Activated gamma-delta T cell treated with anti-CD3 and anti-CD28 coated beads, Interleukin-2, amount 50 U/mL, for 16 hours (primary cell): Measurements from ENCODE around the gene PPIG.
"Not testable (repeated sequence)": the region's sequence is repeated elsewhere in the genome, so short reads cannot be mapped to it uniquely, and the experiment has no call there.

Source experiments
- DNase-seq: peaks from one replicate; pipeline ENCODE4 v3.0.0-alpha.2; 2020; ENCODE audit warnings: low read depth

Gene PPIG

DNA sequence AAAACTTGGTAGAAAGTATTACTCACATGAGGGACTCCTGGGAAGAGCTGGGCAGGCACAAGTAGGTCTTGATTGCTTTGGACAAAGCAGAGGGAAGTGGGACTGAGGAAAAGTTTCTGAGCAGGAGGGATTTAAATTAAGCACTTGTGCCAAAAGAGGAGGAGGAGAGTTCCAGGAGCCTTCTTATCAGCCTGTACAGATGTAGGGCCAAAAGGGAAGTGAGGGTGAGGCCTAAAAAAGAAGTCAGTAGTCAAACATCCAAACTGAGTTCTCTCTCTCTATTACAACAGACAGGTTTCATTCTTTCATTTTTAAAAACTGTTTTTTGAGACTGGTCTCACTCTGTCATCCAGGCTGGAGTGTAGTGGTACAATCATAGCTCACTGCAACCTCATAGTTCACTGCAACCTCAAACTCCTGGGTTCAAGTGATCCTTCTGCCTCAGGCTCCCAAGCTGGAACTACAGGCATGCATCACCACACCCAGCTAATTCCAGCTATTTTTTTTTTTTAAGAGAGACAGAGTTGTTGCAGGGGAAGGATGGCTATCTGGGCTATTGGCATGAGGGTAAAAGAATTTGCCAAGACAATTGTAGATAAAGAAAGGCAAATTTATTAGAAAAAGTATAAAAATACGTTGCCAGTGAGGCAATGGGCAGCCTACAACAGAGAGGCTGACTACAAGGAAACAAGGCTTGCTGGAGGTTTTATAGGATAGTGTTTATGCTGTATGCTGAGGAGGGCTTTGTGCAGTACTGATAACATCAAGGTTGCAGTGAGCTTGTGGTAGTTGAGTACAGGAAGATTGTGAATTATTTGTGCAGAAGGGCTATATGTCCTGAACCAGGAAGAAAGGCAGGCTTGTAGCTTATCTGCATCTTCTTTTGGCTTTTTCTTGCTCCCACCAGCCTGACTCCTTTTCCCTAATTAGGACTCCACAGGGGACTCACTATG is 81.1 kb downstream of the PPIG start:
- no peak for DNase-seq

DNA sequence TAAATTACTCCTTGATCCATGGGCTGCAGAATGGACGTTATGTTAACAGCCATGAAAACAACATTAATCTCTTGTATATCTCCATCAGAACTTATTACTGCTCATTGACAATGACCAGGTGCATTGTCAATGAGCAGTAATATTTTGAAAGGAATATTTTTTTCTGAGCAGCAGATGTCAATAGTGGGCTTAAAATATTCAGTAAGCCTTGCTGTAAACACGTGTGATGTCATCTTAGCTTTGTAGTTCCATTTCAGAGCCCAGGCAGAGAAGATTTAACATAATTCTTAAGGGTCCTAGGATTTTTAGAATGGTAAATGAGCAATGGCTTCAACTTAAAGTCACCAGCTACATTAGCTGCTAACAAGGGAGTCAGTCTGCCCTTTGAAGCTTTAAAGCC is 83.4 kb downstream of the PPIG start:
- no peak for DNase-seq

GRCh38 chr2:169670215-169670651 is 86.1 kb downstream of the PPIG start:
- DNase-seq: no peak

GRCh38 chr2:169670937-169671336 is 86.8 kb downstream of the PPIG start:
- DNase-seq: no peak

DNA sequence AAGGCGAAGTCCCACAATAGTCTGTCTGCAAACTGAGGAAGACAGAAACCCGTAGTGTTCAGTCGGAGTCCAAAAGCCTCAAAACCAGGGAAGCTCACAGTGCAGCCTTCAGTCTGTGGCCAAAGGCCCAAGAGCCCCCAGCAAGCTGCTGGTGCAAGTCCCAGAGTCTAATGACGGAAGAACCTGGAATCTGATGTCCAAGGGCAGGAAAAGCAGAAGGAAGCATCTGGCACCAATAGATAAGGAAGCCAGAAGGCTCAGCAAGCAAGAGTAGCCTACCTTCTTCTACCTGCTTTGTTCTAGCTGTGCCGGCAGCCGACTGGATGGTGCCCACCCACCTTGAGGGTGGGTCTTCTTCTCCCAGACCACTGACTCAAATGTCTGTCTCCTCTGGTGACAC is 88.3 kb downstream of the PPIG start:
- DNase-seq: no peak

GRCh38 chr2:169673106-169673505 is 89.0 kb downstream of the PPIG start:
- no peak for DNase-seq

- DNase-seq: no peak
Measured at GRCh38 chr2:169673921-169674320, 89.8 kb downstream of the PPIG start.

DNA sequence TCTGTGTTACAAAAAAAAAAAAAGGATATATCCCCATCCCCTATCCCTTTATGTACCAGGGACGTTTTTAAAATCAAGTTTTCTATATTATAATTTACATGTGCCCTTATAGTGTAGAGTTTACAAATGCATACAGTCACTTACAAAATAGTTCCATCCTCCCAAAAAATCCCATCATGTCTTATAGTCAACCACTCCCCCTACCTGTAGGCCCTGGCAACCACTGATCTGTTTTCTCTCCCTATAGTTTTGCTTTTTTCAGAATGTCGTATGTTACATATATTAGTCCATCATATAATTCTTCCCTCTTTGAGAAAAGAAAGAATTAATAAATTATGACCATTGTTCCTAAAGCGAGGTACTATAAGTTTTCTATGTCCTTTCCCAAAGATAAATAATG is 92.2 kb downstream of the PPIG start:
- DNase-seq: no peak

DNA sequence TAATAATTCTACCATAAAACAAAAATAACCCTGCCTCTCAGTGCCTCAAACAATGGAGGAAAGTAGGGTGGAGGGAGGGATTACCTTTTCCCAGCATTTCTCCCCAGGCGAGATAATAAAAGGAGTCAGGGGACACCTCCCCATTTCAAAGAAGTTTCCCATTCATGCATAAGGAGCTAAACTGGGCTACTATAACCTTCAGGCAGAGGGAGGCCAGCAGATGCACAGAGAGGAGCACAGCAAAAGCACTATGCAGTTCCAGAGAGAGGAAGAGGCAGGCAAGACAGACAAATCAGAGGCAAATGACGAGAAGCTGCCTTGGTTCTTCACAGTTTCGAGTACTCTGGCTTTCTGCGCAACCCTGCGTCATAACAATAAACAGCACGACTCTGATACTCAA is 92.7 kb downstream of the PPIG start:
- no peak for DNase-seq

- no peak for DNase-seq
Measured at GRCh38 chr2:169683054-169683424, 98.9 kb downstream of the PPIG start.

DNA sequence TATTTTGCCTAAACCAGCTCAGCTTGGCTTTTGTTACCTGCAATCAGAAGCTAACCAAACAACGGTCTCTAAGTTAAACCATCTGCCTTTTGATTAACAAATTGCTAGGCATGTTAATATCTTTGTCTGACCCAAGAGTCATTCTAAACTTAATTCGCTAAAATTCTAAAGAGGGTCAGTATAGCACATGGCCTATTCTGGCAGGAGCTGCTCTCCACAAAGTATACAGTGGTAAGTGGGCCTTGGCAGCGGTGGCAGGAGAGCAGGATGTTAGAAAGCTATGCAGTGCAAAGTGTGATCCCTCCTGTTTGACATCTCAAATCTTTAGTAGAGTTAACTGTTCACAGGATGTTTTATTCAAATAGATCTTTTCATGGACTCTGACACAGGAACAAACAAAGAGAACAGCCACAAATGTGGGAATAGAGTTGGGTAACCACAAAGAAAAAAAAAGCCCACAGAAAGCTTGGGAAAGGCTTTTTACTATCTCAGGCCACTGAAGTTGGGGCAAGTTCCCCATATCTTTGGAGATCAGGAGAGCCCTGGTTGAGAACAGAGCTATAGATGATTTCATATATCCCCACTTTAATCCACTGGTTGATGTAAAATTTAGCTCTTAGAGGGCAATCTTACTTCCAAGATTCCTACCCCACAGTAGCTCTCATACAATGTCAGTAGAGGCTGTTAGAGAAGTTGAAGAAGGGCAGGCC is 99.4 kb downstream of the PPIG start:
- no peak for DNase-seq

GRCh38 chr2:169684135-169684565 is 100.0 kb downstream of the PPIG start:
- DNase-seq: no peak

GRCh38 chr2:169684712-169685111 is 100.6 kb downstream of the PPIG start:
- not testable (repeated sequence) for DNase-seq

DNA sequence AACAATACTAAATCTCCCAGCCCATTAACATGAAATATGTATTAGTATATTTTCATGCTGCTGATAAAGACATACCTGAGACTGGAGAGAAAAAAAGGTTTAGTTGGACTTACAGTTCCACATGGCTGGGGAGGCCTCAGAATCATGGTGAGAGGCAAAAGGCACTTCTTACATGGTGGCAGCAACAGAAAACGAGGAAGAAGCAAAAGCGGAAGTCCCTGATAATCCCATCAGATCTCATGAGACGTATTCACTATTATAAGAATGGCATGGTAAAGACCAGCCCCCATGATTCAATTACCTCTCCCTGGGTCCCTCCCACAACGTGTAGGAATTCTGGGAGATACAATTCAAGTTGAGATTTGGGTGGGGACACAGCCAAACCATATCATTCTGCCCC is 102.7 kb downstream of the PPIG start:
- DNase-seq: not testable (repeated sequence)

DNA sequence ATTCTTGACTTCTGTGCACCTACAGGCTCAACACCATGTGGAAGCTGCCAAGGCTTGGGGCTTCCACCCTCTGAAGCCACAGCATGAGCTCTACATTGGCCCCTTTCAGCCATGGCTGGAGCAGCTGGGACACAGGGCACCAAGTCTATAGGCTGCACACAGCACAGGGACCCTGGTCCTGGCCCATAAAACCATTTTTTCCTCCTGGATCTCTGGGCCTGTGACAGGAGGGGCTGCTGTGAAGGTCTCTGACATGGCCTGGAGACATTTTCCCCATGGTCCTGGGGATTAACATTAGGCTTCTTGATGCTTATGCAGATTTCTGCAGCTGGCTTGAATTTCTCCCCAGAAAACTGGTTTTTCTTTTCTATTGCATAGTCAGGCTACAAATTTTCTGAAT is 103.8 kb downstream of the PPIG start:
- not testable (repeated sequence) for DNase-seq

- no peak for DNase-seq
Measured at GRCh38 chr2:169690958-169691357, 106.8 kb downstream of the PPIG start.
